Fibroblast of lung (primary cell): ENCODE results near the gene ITPK1. TPM values are rescaled to one million over a fixed set of nuclear protein-coding genes. Genes with fewer than 3 reads are reported as not detected.

ENCODE experiments used
- DNase-seq, 2 donors: peaks; one replicate each; pipeline versions ENCODE4 v3.0.0 to v3.0.0-alpha.2; 2010; ENCODE audit warnings: low read depth in 2 of 2
- H2AFZ ChIP-seq: 2 replicates; pipeline ENCODE4 v1.5.1; 2012; ENCODE audit warnings: low read length, control low read depth, inconsistent platforms
- H3K27ac ChIP-seq: 2 replicates; pipeline ENCODE4 v1.5.1; 2011; ENCODE audit warnings: low read length, control low read depth; ENCODE audit not compliant: insufficient read depth
- H3K27me3 ChIP-seq: 2 replicates; pipeline ENCODE4 v1.5.1; 2011; ENCODE audit warnings: mild to moderate bottlenecking, low read length; ENCODE audit not compliant: control insufficient read depth, insufficient read depth
- H3K36me3 ChIP-seq: 2 replicates; pipeline ENCODE4 v1.5.1; 2011; ENCODE audit warnings: low read length; ENCODE audit not compliant: control insufficient read depth, insufficient read depth
- H3K4me1 ChIP-seq: 2 replicates; pipeline ENCODE4 v1.5.1; 2011; ENCODE audit warnings: low read length; ENCODE audit not compliant: control insufficient read depth, insufficient read depth; ENCODE audit errors: extremely low read depth
- H3K4me2 ChIP-seq: 2 replicates; pipeline ENCODE4 v1.5.1; 2011; ENCODE audit warnings: low read length, control low read depth; ENCODE audit not compliant: insufficient read depth; ENCODE audit errors: extremely low read depth
- H3K4me3 ChIP-seq, 4 experiments: fragments of 200-600 bp in 1 of 4; sonication (generic) in 1 of 4; replicated peaks in 1 of 4; 2 replicates each; pipeline ENCODE4 v1.5.1; 2011 to 2016; ENCODE audit warnings: low read length in 4 of 4, low read depth in 3 of 4, mild to moderate bottlenecking in 3 of 4, control low read depth in 2 of 4, inconsistent platforms in 1 of 4, mixed read lengths in 1 of 4; ENCODE audit not compliant: insufficient read depth in 1 of 4; ENCODE audit errors: control extremely low read depth in 1 of 4
- H3K79me2 ChIP-seq: 2 replicates; pipeline ENCODE4 v1.5.1; 2012; ENCODE audit warnings: mild to moderate bottlenecking, low read length, inconsistent platforms; ENCODE audit not compliant: control insufficient read depth, insufficient read depth
- H3K9ac ChIP-seq: 2 replicates; pipeline ENCODE4 v1.5.1; 2011; ENCODE audit warnings: mild to moderate bottlenecking, low read length, control low read depth; ENCODE audit not compliant: insufficient read depth
- H3K9me3 ChIP-seq: 2 replicates; pipeline ENCODE4 v1.5.1; 2012; ENCODE audit warnings: low read depth, low read length; ENCODE audit not compliant: control insufficient read depth, insufficient read depth
- H4K20me1 ChIP-seq: 2 replicates; pipeline ENCODE4 v1.5.1; 2011; ENCODE audit warnings: low read length; ENCODE audit not compliant: control insufficient read depth, insufficient read depth; ENCODE audit errors: extremely low read depth
- EZH2 ChIP-seq: IDR thresholded peaks from 2 replicates; pipeline ENCODE4 v1.5.1; 2012; ENCODE audit warnings: low read length, control low read depth, mild to moderate bottlenecking; ENCODE audit errors: missing control alignments
- polyA plus RNA-seq, 2 donors: library from polyadenylated mRNA; depleted of rRNA in 1 of 2; stranded (reverse) in 1 of 2; unstranded in 1 of 2; fragments of >200 nt; gene quantifications; 2 replicates each; pipeline ENCODE4 v1.2.1, GENCODE V29; 2011 to 2012; ENCODE audit warnings: missing spikeins in 1 of 2
- total RNA-seq: library from RNA; depleted of rRNA; stranded (reverse); fragments of >200 nt; gene quantifications from 2 replicates; pipeline ENCODE4 v1.2.1, GENCODE V29; 2014
- TF ChIP-seq, protein P1 (sequence below), 2 donors: IDR thresholded peaks in 1 of 2; conservative IDR thresholded peaks in 1 of 2; 1 replicate in 1 of 2; 2 replicates in 1 of 2; pipeline ENCODE4 v1.5.1; 2011 to 2012; ENCODE audit warnings: low read length in 2 of 2, control low read depth in 1 of 2, inconsistent platforms in 1 of 2, low read depth in 1 of 2, mild to moderate bottlenecking in 1 of 2

ITPK1 gene
- total and polyA plus RNA-seq, 2 donors (not counting 1 experiment from before 2014, with no cell fraction given), result 9.2 to 23.1 TPM

DNA sequence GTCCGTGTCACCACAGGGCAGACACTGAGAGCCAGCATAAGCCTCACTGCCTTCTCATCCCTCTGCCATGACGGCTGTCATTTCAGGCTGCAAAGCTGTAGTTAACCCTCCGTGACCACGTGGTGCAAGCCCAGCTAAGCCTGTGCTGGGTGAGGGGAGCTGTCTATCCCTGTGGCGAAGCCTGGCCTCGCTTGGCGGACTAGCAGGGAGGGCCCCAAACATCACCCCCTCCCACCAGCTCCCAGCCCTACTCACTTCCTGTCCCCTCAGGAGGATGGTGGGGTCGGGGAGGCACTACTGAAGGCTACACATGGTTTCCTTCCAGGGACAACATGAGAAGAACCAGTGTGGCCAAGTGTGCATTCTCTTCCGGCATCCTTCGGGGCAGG, 104.6 kb downstream of the ITPK1 start:
- Histone ChIP-seq H3K79me2 (no peaks in the 10 kb centered on the region), H4K20me1 (no peaks in the 10 kb centered on the region), H3K4me3 (no peak overlapping the region), H2AFZ (no peak overlapping the region), H3K36me3 (no peaks in the 10 kb centered on the region), H3K9me3 (no peaks in the 10 kb centered on the region), H3K27ac (no peak overlapping the region), H3K4me2 (no peak overlapping the region), H3K27me3 (no peaks in the 10 kb centered on the region), H3K4me1 (peaks cover 13% of the 10 kb centered on the region), H3K9ac (no peak overlapping the region)
- TF ChIP-seq EZH2, result no peak
- TF ChIP-seq, protein P1, sequence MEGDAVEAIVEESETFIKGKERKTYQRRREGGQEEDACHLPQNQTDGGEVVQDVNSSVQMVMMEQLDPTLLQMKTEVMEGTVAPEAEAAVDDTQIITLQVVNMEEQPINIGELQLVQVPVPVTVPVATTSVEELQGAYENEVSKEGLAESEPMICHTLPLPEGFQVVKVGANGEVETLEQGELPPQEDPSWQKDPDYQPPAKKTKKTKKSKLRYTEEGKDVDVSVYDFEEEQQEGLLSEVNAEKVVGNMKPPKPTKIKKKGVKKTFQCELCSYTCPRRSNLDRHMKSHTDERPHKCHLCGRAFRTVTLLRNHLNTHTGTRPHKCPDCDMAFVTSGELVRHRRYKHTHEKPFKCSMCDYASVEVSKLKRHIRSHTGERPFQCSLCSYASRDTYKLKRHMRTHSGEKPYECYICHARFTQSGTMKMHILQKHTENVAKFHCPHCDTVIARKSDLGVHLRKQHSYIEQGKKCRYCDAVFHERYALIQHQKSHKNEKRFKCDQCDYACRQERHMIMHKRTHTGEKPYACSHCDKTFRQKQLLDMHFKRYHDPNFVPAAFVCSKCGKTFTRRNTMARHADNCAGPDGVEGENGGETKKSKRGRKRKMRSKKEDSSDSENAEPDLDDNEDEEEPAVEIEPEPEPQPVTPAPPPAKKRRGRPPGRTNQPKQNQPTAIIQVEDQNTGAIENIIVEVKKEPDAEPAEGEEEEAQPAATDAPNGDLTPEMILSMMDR (conservative IDR thresholded peaks at IDR 0.05 in 1 of 2, IDR thresholded peaks at IDR 0.05 in 1 of 2; ENCODE audit: low read depth in 1 of 2, low read length in 2 of 2), result no peak
- DNase-seq, result no peak

DNA sequence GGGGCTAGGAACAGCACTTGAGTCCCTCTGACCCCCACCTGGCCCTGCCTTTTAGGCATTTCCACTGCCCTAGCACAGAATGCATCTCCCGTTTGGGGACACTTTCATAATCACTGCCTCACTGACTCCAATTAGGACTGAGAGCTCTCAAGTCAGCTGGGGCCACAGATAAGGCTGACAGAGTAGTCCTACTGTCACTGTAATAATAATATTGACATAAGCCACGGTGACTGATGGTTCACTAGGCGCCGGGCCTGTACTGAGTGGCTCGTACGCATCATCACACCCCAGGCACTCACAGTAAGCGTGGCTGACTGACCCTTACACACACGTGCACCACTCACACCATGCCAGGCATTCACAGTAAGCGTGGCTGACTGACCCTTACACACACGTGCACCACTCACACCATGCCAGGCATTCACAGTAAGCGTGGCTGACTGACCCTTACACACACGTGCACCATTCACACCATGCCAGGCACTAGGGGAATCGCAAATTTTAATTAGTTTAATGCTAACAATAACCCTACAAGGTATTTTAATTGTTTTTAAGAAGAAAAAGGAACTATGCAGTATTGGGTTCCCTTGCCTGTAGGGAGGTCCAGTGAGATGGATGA, 105.1 kb downstream of the ITPK1 start:
- no peak for DNase-seq
- no peak for TF ChIP-seq EZH2
- TF ChIP-seq, protein P1 (conservative IDR thresholded peaks at IDR 0.05 in 1 of 2, IDR thresholded peaks at IDR 0.05 in 1 of 2; ENCODE audit: low read depth in 1 of 2, low read length in 2 of 2), result no peak
- Histone ChIP-seq H3K9ac (no peak overlapping the region), H3K9me3 (no peaks in the 10 kb centered on the region), H2AFZ (no peak overlapping the region), H3K27me3 (no peaks in the 10 kb centered on the region), H3K4me1 (peaks cover 13% of the 10 kb centered on the region), H3K79me2 (no peaks in the 10 kb centered on the region), H4K20me1 (no peaks in the 10 kb centered on the region), H3K4me2 (no peak overlapping the region), H3K4me3 (no peak overlapping the region), H3K27ac (no peak overlapping the region), H3K36me3 (no peaks in the 10 kb centered on the region)

DNA sequence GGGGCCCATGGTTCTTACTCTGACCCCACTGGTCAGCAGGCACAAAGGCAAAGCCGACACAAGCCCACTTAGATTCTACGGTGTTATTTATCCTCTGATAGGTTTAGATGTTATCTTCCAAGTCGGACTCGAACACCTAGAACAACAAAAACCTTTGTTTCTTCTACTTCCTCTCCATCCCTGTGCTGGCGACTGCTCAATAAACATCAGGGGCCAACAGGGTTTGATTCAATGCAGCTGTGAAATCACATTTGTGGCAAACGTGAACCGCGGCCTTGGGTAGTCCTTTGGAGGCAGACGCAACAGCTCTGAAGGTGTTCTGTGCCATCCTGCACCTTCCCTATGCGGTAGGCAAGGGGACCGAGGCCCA, 105.6 kb downstream of the ITPK1 start:
- Histone ChIP-seq H3K4me1 (peaks cover 13% of the 10 kb centered on the region), H2AFZ (no peak overlapping the region), H3K27me3 (no peaks in the 10 kb centered on the region), H3K79me2 (no peaks in the 10 kb centered on the region), H4K20me1 (no peaks in the 10 kb centered on the region), H3K4me3 (no peak overlapping the region), H3K4me2 (no peak overlapping the region), H3K27ac (no peak overlapping the region), H3K9ac (no peak overlapping the region), H3K36me3 (no peaks in the 10 kb centered on the region), H3K9me3 (no peaks in the 10 kb centered on the region)
- DNase-seq, result no peak
- TF ChIP-seq, protein P1 (conservative IDR thresholded peaks at IDR 0.05 in 1 of 2, IDR thresholded peaks at IDR 0.05 in 1 of 2; ENCODE audit: low read depth in 1 of 2, low read length in 2 of 2), result no peak
- TF ChIP-seq EZH2, result no peak
